C4-2B (cell line): ENCODE results near the gene PELI1.

Source experiments
- H3K27ac ChIP-seq: fragments of 450-650 bp; 2 replicates; pipeline ENCODE4 v1.5.1; 2017
- ZFX ChIP-seq: fragments of 450-650 bp; IDR thresholded peaks from 2 replicates; pipeline ENCODE4 v1.6.1; 2017
- TF ChIP-seq, protein P1 (sequence below): fragments of 450-650 bp; conservative IDR thresholded peaks from 2 replicates; pipeline ENCODE4 v1.5.1; 2017; ENCODE audit warnings: mild to moderate bottlenecking

The PELI1 gene

GRCh38 chr2:64144057-64145013 is at the start of gene PELI1:
TSS of gene PELI1 (minus strand) at chr2:64144420. CDS start at chr2:64108310, 36,110 bp downstream.
- TF ChIP-seq, protein P1, sequence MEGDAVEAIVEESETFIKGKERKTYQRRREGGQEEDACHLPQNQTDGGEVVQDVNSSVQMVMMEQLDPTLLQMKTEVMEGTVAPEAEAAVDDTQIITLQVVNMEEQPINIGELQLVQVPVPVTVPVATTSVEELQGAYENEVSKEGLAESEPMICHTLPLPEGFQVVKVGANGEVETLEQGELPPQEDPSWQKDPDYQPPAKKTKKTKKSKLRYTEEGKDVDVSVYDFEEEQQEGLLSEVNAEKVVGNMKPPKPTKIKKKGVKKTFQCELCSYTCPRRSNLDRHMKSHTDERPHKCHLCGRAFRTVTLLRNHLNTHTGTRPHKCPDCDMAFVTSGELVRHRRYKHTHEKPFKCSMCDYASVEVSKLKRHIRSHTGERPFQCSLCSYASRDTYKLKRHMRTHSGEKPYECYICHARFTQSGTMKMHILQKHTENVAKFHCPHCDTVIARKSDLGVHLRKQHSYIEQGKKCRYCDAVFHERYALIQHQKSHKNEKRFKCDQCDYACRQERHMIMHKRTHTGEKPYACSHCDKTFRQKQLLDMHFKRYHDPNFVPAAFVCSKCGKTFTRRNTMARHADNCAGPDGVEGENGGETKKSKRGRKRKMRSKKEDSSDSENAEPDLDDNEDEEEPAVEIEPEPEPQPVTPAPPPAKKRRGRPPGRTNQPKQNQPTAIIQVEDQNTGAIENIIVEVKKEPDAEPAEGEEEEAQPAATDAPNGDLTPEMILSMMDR: peak; percentile 21; the same call in 1 of the 2 replicates
- TF ChIP-seq ZFX: no peak
- H3K27ac ChIP-seq: peak within 1 kb of the TSS; percentile 69

DNA sequence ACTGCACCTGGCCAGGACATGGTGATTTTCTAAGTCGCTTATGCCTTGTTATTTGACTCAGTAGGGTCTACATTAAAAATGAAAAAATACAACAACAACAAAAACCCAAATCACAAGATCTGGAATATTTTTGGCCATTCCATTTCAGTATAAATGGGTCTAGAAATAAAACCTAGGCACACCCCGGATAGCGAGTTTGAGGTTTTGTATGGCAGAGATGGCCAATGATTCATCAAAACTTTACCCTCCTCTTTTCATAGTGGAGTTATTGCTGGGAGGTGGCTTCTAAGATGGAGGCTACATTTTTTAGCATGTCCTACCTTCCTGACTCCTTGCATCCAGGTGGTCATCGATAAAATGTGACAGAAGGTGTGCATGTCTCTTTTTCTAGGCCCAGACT is 49.3 kb upstream of the PELI1 start:
- TF ChIP-seq, protein P1: no peak
- no peak for TF ChIP-seq ZFX
- H3K27ac ChIP-seq: no peak overlapping the region

GRCh38 chr2:64192664-64193105 is 48.5 kb upstream of the PELI1 start:
- no peak overlapping the region for H3K27ac ChIP-seq
- TF ChIP-seq, protein P1: no peak

DNA sequence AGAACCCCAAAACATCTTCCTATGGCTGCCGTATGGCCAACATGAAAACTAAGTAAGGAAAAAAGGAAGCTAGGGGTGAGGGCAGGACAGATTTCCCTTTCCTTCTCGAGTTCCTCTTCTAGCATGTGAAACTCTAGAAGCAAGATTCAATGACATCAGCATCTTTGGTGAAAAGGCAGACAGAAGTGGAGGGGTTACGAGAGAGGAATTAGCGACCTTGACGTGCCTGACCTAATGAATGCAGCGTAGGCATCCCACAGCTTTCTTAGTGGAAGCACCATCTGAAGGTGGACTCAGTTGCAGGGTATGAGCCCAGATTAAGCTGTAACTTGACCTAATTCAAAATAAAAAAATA is 47.9 kb upstream of the PELI1 start:
- TF ChIP-seq ZFX: no peak
- TF ChIP-seq, protein P1: no peak
- H3K27ac ChIP-seq: no peak overlapping the region

DNA sequence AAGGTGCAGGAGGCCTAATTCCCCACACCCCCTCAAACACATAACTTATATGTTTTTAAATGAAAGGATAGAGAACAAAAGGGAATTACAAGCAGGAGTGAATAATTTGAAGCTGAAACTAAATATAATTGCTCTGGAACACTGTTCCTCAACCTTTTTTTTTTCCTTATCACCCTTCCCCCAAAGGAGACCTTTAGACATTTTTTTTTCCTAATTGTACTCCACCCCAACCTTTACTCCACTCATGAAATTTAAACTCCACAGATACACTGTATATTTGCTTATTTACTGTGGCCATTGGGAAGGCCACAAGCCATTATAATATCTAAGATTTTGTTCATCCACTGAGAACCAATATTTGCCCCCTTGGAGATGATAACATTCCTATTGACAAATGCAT is 45.4 kb upstream of the PELI1 start:
- TF ChIP-seq ZFX: no peak
- TF ChIP-seq, protein P1: no peak
- H3K27ac ChIP-seq: no peak overlapping the region

GRCh38 chr2:64189167-64189566 is 44.9 kb upstream of the PELI1 start:
- no peak overlapping the region for H3K27ac ChIP-seq
- TF ChIP-seq, protein P1: no peak
- TF ChIP-seq ZFX: no peak
